T-helper 2 cell treated with Interferon-gamma antibody and Interleukin-4, amounts not matched to agents 5 μg/mL and 100 μg/mL, for 36 hours (primary cell): ENCODE data around the gene PSMD7.
"Not testable (repeated sequence)": the region's sequence is repeated elsewhere in the genome, so short reads cannot be mapped to it uniquely, and the experiment has no call there.

Experiments used
- DNase-seq: peaks from one replicate; pipeline ENCODE4 v3.0.0; 2021; ENCODE audit warnings: low spot score
- H3K27ac Mint-ChIP-seq: one replicate; pipeline ENCODE4 v1.8.0; 2021; ENCODE audit warnings: mild to moderate bottlenecking, mixed read lengths
- H3K27me3 Mint-ChIP-seq: one replicate; pipeline ENCODE4 v1.8.0; 2021; ENCODE audit warnings: low read depth, mixed read lengths
- H3K36me3 Mint-ChIP-seq: one replicate; pipeline ENCODE4 v1.8.0; 2021; ENCODE audit warnings: low read depth, mixed read lengths
- H3K4me1 Mint-ChIP-seq: one replicate; pipeline ENCODE4 v1.8.0; 2021; ENCODE audit warnings: low read depth, mixed read lengths
- H3K4me3 Mint-ChIP-seq: one replicate; pipeline ENCODE4 v1.8.0; 2022; ENCODE audit warnings: mild to moderate bottlenecking, moderate library complexity, mixed read lengths
- H3K9me3 Mint-ChIP-seq: one replicate; pipeline ENCODE4 v1.8.0; 2021; ENCODE audit warnings: mixed read lengths

Gene PSMD7

DNA sequence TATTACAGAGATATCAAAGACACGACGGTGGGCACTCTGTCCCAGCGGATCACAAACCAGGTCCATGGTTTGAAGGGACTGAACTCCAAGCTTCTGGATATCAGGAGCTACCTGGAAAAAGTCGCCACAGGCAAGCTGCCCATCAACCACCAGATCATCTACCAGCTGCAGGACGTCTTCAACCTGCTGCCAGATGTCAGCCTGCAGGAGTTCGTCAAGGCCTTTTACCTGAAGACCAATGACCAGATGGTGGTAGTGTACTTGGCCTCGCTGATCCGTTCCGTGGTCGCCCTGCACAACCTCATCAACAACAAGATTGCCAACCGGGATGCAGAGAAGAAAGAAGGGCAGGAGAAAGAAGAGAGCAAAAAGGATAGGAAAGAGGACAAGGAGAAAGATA lies 8.7 kb downstream of the PSMD7 start:
- Mint-ChIP-seq H3K4me3 (no peak overlapping the region), H3K27ac (no peak overlapping the region), H3K9me3 (no peaks in the 10 kb centered on the region), H3K27me3 (no peaks in the 10 kb centered on the region), H3K4me1 (no peaks in the 10 kb centered on the region), H3K36me3 (peaks cover 60% of the 10 kb centered on the region)
- no peak for DNase-seq

DNA sequence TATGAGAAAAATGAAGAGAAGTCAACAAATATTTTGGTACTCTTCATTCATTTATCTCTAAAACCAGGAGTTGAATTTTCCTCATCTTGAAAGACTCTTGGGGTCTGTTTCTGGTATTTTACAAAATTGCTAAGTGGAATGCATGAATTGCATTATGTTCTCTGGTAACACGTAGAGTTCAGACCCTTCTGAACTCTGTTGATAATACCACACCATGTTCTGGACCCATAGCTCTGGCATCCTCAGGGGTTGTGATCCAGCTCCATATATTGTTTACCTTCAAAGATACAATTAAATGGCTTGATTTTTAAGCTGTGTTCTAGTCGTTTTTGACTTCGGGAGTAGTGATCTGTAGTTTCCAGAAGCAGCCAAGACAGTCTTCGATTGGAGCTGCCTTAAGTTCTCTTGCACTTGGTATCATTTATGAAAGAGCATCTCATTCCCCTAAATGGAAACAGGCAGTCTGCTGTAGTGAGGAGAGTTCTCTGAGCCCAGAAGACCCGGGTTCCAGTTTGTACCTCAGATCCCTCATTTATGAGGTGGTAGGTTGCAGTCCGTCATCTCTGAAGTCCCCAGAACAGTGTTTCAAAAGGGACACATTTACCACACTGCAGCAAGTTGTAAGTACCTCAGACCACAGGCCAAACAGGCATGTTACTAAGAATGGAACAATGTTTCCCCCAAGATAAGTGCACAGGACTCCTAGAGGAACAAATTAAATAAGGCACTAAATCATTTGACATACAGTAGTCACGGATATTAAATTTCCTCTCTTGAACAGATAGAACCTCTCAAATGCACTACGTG lies 9.6 kb downstream of the PSMD7 start:
- no peaks in the 10 kb centered on the region for H3K9me3 Mint-ChIP-seq
- no peak for DNase-seq
- no peaks in the 10 kb centered on the region for H3K27me3 Mint-ChIP-seq
- H3K36me3 Mint-ChIP-seq, result peaks cover 53% of the 10 kb centered on the region
- no peak overlapping the region for H3K4me3 Mint-ChIP-seq
- H3K4me1 Mint-ChIP-seq, result no peaks in the 10 kb centered on the region
- no peak overlapping the region for H3K27ac Mint-ChIP-seq

DNA sequence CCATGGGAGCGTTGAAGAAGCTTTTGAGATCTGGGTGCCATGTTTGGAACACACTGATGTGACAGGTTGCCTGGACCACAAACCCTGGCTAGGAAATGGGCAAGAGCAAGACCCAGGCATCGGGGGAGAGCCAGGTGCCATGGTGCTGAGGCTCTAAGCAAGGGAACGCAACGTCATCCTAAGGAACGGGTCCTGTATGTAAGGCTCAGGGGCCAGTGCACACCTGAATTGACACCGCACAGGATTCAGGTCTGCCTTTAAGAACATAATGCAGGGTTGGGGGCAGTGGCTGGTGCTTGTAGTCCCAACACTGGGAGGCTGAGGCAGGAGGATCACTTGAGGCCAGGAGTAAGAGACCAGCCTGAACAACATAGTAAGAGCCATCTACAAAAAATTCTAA lies 10.8 kb downstream of the PSMD7 start:
- Mint-ChIP-seq H3K27me3 (no peaks in the 10 kb centered on the region), H3K4me3 (no peak overlapping the region), H3K9me3 (no peaks in the 10 kb centered on the region), H3K36me3 (peaks cover 42% of the 10 kb centered on the region), H3K4me1 (no peaks in the 10 kb centered on the region), H3K27ac (no peak overlapping the region)
- DNase-seq, result no peak

GRCh38 chr16:74309789-74310781 lies 13.5 kb downstream of the PSMD7 start:
- no peak overlapping the region for H3K4me3 Mint-ChIP-seq
- no peaks in the 10 kb centered on the region for H3K27me3 Mint-ChIP-seq
- H3K4me1 Mint-ChIP-seq, result no peaks in the 10 kb centered on the region
- DNase-seq, result no peak
- peak overlapping the region; percentile 26 for H3K27ac Mint-ChIP-seq
- peaks cover 26% of the 10 kb centered on the region for H3K36me3 Mint-ChIP-seq
- H3K9me3 Mint-ChIP-seq, result no peaks in the 10 kb centered on the region

DNA sequence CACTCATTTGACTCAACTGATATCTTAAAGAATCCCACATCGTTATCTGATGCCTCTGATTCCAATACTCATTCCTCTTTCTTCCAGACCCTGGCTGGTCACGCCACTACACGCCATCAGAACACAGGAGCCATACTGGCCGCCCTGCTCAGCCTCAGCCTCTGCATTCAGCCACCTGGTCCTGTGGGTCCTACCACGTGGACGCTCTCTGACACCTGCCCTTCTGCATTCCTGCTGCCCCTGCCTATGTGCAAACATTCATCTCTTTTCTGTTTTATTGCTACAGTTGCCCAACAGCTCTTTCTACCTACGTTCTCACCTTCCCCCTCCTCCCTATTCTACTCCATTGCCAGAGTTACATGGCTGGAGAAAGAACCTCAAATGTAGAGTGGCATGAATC lies 18.4 kb downstream of the PSMD7 start:
- H3K27ac Mint-ChIP-seq, result no peak overlapping the region

DNA sequence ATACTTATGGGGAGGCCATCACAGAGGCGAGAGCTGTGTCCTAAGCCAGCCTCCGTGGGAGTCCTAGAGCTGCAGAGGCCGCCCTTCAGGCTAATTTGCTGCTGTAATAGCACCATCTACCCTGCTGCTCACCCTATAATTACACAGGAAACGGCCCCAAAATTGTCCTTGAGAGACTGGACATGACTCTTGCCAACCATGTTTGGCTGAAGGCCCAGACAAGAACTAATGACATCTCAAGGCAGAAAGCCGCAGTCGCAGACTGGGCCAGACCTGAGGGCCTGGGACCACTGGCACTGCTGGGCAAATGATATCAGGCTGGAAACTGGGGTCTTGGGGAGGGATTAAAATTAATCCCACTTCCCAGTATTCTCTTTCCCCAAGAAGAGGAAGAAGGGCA lies 24.1 kb downstream of the PSMD7 start:
- Mint-ChIP-seq H3K4me1 (no peaks in the 10 kb centered on the region), H3K27me3 (no peaks in the 10 kb centered on the region), H3K9me3 (no peaks in the 10 kb centered on the region), H3K27ac (no peak overlapping the region), H3K36me3 (peaks cover 1% of the 10 kb centered on the region), H3K4me3 (no peak overlapping the region)
- DNase-seq, result no peak

More for the DNA sequence above, 18.4 kb downstream of the PSMD7 start:
- Mint-ChIP-seq H3K27me3 (no peaks in the 10 kb centered on the region), H3K9me3 (no peaks in the 10 kb centered on the region), H3K4me3 (no peak overlapping the region), H3K36me3 (peaks cover 7% of the 10 kb centered on the region), H3K4me1 (no peaks in the 10 kb centered on the region)
- no peak for DNase-seq

GRCh38 chr16:74321356-74321755 lies 24.7 kb downstream of the PSMD7 start:
- H3K4me3 Mint-ChIP-seq, result no peak overlapping the region
- no peaks in the 10 kb centered on the region for H3K27me3 Mint-ChIP-seq
- no peaks in the 10 kb centered on the region for H3K9me3 Mint-ChIP-seq
- H3K27ac Mint-ChIP-seq, result no peak overlapping the region
- DNase-seq, result no peak
- H3K36me3 Mint-ChIP-seq, result peaks cover 4% of the 10 kb centered on the region
- H3K4me1 Mint-ChIP-seq, result no peaks in the 10 kb centered on the region

GRCh38 chr16:74322301-74322710 lies 25.7 kb downstream of the PSMD7 start:
- Mint-ChIP-seq H3K4me1 (no peaks in the 10 kb centered on the region), H3K4me3 (no peak overlapping the region), H3K27ac (no peak overlapping the region), H3K36me3 (peaks cover 10% of the 10 kb centered on the region), H3K9me3 (no peaks in the 10 kb centered on the region), H3K27me3 (no peaks in the 10 kb centered on the region)
- no peak for DNase-seq

GRCh38 chr16:74324777-74325176 lies 28.2 kb downstream of the PSMD7 start:
- H3K27ac Mint-ChIP-seq, H3K9me3 Mint-ChIP-seq, DNase-seq, H3K27me3 Mint-ChIP-seq, H3K4me1 Mint-ChIP-seq, H3K4me3 Mint-ChIP-seq: not testable (repeated sequence)
- H3K36me3 Mint-ChIP-seq, result peaks cover 16% of the 10 kb centered on the region

- H3K27me3 Mint-ChIP-seq, result no peaks in the 10 kb centered on the region
- H3K27ac Mint-ChIP-seq, result no peak overlapping the region
Observed at GRCh38 chr16:74325641-74326040, 29.0 kb downstream of the PSMD7 start.

GRCh38 chr16:74328346-74328745 lies 31.7 kb downstream of the PSMD7 start:
- H3K36me3 Mint-ChIP-seq, result peaks cover 29% of the 10 kb centered on the region
- H3K4me1 Mint-ChIP-seq, DNase-seq, H3K9me3 Mint-ChIP-seq, H3K27ac Mint-ChIP-seq, H3K27me3 Mint-ChIP-seq, H3K4me3 Mint-ChIP-seq: not testable (repeated sequence)

More at GRCh38 chr16:74325641-74326040, 29.0 kb downstream of the PSMD7 start:
- no peak for DNase-seq
- no peaks in the 10 kb centered on the region for H3K4me1 Mint-ChIP-seq
- H3K36me3 Mint-ChIP-seq, result peaks cover 19% of the 10 kb centered on the region
- H3K4me3 Mint-ChIP-seq, result no peak overlapping the region
- H3K9me3 Mint-ChIP-seq, result no peaks in the 10 kb centered on the region

GRCh38 chr16:74332469-74332868 lies 35.9 kb downstream of the PSMD7 start:
- H3K36me3 Mint-ChIP-seq, result peaks cover 29% of the 10 kb centered on the region
- H3K27ac Mint-ChIP-seq, H3K4me3 Mint-ChIP-seq, DNase-seq, H3K9me3 Mint-ChIP-seq, H3K4me1 Mint-ChIP-seq, H3K27me3 Mint-ChIP-seq: not testable (repeated sequence)

- H3K27ac Mint-ChIP-seq, result not testable (repeated sequence)
Observed at GRCh38 chr16:74337506-74337905, 40.9 kb downstream of the PSMD7 start.

DNA sequence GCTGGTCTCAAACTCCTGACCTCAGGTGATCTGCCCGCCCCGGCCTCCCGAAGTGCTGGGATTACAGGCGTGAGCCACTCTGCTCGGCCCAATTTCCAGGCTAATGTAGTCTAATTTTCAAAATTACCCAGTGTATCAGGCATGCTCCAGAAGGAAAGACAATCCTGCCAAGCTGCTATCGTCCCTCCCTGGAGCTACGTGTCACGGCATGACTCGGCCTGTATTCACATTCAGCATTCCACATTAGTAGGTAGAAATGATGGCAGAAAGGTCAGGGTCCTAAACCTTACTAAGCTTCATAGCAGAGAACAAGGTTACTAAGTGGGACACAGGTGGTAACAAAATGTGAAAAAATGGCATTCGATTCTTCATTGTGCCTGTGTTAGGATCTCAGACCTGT lies 42.6 kb downstream of the PSMD7 start:
- not testable (repeated sequence) for H3K4me3 Mint-ChIP-seq, H3K27ac Mint-ChIP-seq, H3K9me3 Mint-ChIP-seq, H3K27me3 Mint-ChIP-seq, H3K4me1 Mint-ChIP-seq, DNase-seq
- peaks cover 22% of the 10 kb centered on the region for H3K36me3 Mint-ChIP-seq

More at GRCh38 chr16:74337506-74337905, 40.9 kb downstream of the PSMD7 start:
- H3K27me3 Mint-ChIP-seq, H3K9me3 Mint-ChIP-seq, DNase-seq, H3K4me3 Mint-ChIP-seq, H3K4me1 Mint-ChIP-seq: not testable (repeated sequence)
- H3K36me3 Mint-ChIP-seq, result peaks cover 22% of the 10 kb centered on the region
